ENCODE results near the gene TGFBI.

DNA sequence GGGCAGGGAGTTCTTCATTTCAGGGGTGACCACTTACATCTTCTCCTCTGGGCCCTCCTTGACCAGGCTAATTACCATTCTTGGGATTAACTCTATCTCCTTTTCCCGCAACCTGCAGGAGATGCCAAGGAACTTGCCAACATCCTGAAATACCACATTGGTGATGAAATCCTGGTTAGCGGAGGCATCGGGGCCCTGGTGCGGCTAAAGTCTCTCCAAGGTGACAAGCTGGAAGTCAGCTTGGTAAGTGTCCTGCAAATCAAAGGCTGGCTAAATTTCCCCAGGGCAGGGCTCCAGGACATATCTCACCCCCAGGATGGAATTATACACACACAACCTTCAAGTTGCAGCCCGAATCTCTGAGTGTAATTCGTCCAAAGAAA, 30.2 kb downstream of the TGFBI start:
- TF ChIP-seq, protein P1, sequence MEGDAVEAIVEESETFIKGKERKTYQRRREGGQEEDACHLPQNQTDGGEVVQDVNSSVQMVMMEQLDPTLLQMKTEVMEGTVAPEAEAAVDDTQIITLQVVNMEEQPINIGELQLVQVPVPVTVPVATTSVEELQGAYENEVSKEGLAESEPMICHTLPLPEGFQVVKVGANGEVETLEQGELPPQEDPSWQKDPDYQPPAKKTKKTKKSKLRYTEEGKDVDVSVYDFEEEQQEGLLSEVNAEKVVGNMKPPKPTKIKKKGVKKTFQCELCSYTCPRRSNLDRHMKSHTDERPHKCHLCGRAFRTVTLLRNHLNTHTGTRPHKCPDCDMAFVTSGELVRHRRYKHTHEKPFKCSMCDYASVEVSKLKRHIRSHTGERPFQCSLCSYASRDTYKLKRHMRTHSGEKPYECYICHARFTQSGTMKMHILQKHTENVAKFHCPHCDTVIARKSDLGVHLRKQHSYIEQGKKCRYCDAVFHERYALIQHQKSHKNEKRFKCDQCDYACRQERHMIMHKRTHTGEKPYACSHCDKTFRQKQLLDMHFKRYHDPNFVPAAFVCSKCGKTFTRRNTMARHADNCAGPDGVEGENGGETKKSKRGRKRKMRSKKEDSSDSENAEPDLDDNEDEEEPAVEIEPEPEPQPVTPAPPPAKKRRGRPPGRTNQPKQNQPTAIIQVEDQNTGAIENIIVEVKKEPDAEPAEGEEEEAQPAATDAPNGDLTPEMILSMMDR (IDR thresholded peaks at IDR 0.05), result no peak
- TF ChIP-seq POLR2AphosphoS5 (IDR thresholded peaks at IDR 0.05), result no peak

All from upper lobe of left lung (tissue), 4 donors.